HG02852 (cell line): Measurements from ENCODE around the gene CNOT6.

Experiments
- ATAC-seq: cut with Tn5 transposase; IDR thresholded peaks from one replicate; pipeline ENCODE4 v1.9.1; 2021; ENCODE audit warnings: mild to moderate bottlenecking, moderate library complexity; ENCODE audit not compliant: unreplicated experiment

CNOT6 gene

DNA sequence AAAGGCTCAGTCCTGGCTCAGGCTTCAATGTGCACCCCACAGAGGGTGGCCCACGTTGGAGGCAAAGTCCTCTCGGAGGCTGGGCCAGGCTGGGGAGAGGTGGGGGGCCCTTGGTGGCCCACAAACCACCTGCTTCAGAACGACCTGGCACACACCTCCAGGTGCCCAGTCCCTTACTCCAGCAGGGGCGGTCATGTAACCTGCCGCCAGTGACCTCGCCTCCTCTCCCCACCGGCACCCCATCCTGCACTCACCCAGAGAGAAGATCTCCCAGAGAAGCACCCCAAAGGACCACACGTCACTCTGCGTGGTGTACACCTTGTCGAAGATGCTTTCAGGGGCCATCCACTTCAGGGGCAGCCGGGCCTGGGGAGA lies 119.6 kb downstream of the CNOT6 start:
- ATAC-seq, result no peak

DNA sequence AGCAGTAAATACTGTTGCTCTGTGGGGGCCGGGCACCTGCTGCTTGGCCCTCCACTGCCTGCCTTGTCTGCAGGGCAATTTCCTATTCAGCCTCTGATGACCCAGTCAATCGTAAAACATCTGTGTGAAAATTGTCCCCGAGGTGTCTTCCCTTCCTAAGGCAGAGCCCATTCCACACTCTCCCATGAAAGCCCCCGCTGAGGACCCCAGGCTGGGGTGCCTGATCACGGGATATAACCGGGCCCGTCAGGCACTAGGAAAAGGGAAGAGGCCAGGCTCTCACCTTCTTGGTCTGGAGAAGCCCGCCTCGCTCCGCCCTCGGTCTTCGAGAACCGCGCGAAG lies 124.3 kb downstream of the CNOT6 start:
- ATAC-seq, result no peak

DNA sequence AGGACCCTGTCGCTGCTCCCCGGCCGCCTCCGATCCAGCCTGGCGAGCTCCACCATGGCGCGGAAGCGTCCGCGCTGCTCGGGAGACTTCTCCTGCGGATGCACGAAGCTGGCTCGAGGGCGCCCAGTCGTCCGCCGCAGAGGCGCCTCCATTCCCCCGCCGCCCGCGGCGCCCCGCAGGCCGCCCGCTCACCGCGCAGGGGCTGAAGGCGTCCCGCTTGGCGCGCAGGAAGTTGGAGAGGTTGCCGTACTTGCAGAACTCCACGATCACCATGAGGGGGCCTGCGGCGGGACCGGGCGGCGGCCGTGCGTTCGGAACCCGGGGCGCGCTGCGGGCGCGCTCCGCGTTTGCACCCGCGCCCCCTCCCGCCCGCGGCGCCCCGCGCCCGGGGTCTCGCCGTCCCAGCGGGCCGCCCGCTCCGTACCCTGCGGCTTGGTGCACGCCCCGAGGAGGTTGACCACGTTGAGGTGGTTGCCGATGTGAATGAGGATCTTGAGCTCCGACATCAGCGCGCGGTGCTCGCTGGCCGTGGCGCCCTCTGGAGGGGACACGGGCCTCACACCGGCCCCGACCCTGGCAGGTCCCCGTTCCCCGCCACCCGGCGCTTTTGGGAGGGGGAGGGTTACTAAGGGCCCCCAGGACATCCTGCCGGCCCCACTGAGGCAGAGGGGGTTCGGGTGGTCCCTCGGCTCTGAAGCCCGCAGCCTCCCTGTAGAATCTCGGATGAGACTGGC lies 124.8 kb downstream of the CNOT6 start:
- ATAC-seq, result no peak

DNA sequence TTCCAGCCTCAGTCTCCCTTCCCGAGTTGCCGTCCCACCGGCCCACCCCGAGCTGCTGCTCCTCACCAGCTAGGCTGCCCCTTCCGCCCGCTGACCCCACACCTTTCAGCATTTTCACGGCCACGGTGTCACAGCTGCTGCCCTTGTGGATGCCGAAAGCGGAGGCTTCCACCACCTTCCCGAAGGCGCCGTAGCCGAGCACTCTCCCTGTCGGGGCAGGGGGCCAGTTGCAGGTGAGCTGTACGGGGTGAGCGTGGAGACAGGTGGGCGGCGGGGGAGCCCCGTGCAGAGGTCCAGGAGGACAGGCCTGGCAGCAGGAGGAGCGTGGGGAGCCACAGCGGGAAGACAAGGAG lies 125.4 kb downstream of the CNOT6 start:
- no peak for ATAC-seq

DNA sequence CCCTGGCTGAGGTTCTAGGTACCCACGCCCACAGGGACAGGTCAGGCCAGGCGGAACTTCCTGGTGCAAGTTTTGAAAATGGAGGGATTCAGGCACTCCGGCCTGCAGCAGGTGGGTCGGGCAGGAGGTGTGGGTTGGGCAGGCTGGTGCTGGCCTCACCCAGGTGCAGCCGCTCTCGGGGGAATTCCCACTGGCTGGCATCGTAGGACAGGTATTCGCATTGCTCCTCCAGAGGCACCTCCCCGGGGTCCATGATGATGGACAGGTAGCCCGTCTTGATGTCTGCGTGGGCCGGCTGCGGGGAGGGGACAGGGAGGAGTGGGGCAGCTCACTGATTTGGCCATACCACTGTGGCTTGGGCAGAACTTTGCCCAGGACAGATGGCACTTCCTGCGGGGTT lies 125.8 kb downstream of the CNOT6 start:
- no peak for ATAC-seq

DNA sequence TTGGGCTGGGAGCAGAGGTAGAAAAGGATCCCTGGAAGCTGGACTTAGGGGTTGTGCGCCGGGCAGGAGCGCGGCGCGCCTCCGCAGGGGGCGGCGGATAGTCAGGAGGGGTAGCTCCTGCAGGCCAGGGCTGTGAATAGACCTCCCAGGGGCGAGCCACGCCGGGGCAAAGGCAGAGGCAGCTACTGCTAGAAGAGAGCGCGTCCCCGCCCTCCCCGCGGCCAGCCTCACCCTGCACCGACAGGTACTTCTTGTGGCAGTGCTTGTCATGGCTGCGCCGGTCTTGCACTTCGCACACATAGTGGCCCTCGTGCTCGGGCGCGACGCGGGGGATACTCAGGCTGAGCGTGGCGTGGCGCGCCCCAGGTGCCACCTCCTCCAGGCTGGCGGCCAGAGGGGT lies 127.1 kb downstream of the CNOT6 start:
- ATAC-seq, result no peak

DNA sequence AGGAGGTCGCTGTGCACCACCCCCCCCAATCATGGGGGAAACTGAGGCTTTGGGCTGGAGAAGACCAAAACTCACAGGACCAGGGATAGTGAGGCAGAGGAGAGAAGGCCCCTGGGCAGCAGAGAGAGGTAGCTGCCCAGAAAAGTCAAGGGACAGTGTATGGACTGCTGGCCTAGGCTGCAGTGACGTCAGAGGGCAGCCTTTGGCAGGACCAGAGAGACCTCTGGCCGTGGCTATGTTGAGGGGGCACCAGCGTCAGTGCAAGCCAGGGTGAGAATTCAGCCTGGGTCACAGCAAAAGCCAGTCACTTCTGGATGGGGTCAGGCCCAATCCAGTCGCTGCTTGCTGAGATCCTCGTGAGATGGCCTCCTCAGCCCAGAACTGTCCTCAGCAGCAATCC lies 128.7 kb downstream of the CNOT6 start:
- ATAC-seq, result no peak

DNA sequence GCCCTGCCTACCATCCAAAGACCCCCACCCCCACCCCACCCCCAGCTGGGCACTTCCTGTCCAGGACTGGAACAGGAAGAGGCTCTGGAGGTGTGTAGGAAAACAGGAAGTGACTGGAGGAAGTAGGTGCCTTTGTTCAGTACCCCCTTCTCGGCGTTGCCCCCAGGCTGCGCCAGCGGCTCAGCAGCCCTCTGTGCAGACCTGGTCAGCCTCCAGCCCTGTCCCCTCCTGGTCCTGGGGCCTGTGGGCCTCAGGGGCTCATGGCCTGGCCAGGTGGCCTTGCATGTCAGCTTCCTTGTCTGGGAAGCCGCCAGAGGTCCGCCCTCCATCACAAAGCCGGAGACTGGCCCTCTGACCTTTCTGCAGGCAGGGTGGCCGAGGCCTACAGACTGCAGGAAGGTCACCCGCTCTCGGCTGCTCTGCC lies 129.2 kb downstream of the CNOT6 start:
- no peak for ATAC-seq

DNA sequence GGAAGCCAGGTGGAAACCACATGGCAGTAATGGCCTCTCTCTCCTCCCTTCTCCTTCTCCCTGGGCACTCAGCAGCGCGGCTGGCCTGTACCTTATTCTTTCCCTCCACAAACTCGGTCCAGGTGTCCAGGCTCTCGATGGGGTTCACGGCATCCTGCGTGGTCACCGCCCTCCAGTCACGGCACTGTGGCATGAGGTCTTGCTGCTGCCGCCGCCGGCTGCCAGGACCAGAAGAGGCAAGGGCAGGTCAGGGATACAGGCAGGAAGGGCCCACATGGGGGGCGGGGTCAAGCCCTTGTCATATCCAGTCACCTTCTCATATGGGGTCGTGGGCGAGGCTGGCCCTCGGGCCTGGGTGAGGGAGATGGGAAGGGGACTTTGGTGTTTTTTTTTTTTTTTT lies 129.7 kb downstream of the CNOT6 start:
- no peak for ATAC-seq

DNA sequence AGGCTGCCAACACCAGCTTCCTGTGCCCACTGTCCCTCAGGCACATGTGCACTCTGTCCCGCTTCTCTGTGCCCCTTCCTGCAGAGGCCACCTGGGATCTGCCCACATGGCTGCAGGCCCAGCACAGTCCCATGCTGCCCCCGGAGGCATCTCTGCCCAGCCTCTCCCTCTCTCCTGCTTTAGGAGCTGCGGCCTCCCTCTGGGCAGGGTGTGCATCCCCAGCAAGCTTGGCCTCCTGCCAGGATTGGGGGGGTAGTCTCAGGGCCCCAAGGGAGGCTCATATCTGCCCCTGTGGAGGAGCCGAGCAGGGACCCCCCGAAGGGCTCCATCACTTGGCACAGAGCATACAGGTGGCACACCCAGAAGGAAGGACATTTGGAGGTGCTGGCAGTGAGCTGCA lies 130.4 kb downstream of the CNOT6 start:
- ATAC-seq, result no peak

DNA sequence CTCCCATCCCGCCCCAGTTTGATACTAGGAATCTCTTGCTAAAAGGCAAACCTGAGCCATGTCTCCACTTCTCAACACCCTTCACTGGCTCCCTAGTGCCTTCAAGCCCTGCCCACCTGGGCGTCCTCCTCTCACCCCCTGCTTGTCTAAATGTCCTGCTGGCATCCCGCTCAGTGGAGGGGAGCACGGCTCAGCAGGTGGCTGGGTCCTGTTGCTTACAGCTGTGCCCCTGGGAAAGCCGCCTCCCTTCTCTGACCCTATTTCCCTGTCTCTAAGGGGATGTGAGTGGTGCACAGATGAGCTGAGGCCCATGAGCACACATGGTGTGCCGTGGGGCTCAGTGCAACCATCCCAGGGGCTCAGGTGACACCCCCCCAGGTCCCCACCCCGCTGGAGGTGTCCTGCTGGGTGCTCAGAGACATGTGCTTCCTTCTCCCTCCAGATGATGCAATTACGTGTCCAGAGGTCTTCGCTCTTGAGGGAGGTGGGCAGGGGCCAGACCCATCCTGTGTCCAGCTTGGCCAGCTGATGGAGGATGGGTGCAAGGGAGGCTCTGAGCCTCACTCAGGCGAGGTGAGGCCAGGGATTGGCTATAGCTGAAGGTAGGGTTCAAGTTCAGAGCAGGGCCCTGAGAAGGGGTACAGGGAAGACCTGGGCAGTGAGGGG lies 131.1 kb downstream of the CNOT6 start:
- ATAC-seq, result no peak

DNA sequence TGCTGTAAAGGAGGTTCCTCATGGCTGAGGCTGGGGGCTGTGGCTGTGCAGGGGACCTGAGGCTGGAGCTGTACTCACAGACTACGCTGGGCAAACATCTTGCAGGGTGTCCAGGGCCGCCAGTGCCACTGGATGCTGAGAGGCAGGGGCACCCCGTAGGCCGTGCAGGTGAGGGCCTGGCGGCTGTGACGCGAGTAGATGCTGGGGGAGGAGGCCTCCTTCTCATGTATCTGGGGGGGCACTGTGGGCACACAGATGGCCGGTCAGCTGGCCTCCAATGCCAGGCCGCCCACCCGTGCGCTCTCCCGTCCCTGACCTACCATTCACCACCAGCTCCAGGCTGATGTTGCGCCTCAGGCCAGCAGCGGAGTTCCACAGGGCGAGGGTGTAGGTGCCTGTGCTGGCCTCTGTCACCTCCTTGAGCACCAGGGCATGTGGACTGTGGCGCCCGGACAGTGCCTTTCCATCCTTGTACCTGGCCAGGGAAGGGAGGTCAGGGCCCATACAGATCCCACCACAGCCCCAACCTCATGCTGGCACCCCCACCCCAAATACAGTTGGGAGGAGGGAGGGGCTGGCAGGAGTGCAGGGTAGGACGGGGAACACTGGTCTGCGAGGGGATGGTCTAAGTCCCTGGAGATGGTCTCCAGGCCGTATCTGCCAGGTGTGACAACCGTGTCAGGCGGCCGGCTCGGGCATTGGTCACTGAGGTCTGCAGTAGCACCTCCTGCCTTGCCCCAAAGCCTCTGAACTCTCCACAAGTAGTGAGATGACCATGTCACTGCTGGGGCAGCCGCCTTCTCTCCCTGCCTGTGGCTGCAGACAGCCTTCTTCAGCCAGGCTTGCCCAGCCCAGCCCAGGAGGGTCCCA lies 131.8 kb downstream of the CNOT6 start:
- no peak for ATAC-seq

DNA sequence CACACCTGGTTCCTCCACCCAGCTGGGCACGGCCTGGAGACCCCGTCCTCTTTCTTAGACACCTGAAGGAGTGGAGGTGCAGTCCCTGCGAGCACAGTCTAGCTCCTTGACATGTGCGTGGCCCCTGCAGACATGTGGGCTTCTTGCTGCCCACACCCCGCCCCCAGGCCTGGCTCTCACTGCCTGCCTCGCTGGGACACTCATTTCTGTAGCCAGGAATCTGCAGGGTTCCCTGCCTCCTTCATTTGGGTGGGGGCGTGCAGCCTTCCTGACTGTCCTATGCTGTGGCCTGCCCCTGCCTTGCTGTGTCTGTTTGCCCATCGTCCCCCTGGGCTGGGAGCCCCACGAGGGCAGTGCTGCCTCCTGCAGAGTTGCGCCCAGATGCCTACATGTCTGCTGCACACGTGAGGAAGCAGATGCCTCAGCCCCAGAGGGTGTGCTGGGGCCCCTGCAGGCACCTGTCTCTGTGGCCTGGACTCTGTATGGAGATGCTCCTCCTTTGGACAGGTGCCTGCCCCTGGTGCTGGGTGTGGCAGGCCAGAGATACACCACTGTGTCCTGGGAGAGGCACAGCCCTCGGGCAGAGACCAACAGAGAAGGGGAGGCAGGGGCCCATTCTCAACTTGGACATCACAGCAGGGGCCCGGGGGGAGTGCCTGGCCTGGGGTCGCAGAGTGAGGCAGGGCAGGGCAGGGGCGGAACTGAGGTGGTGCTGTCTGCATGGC lies 132.6 kb downstream of the CNOT6 start:
- no peak for ATAC-seq

DNA sequence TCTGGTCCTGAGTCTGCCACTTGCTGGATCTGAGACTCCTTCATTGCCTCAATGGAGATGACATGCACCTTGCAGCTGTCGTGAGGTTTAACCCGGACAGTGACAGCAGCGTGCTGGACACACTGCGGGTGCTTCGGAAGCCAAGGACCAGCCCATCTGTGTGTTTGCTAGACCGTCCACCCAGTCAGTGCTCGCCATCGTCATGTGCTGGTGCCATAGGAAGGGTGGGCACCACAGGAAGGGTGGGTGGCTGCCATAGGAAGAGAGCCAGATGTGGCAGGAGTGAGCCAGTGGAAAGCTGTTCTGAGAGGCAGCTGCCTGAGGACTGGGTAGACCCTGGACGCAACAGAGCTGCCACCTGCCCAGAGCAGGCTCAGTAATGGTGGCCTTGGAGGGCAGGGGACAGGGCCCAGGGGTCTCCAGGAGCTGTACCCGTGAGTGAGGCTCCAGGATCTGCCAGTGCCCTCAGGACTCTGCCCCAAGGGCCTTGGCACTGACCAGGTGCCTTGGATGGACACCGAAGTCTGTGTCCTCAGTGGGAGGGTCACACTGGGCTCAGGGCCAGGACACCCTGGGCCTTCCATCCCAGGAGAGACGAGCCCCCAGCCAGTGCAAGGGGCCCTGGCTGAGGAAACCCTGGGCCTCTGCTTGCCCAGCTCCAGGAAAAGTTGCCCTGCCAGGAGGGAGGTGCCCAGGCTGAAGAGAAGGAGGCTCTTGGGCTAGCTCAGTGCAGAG lies 133.4 kb downstream of the CNOT6 start:
- no peak for ATAC-seq
